HG03354 (cell line): ENCODE results near the gene SLC7A7.
"Not testable (repeated sequence)": the region's sequence is repeated elsewhere in the genome, so short reads cannot be mapped to it uniquely, and the experiment has no call there.

ENCODE experiments used
- ATAC-seq: cut with Tn5 transposase; IDR thresholded peaks from one replicate; pipeline ENCODE4 v1.9.1; 2021; ENCODE audit warnings: mild to moderate bottlenecking; ENCODE audit not compliant: unreplicated experiment, poor library complexity, severe bottlenecking

SLC7A7 gene

DNA sequence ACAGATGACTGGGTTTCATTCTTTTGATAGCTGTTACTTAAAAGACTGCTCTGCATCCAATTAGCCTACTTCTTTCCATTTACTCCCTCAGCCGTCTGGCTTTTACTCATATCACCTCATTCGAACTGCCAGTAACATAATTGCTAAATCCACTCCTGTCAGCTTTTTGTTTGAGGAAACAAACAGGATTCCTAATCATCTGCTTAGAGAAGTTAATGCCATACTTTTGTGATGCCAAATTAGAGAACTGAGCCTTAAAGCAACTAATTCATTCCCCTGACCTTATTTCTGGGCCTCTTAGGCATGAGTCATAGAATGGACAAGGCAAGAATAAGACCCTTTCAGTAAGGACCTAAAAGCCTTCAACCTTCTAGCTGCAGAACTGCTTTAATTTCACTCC lies 45.9 kb downstream of the SLC7A7 start:
- no peak for ATAC-seq

DNA sequence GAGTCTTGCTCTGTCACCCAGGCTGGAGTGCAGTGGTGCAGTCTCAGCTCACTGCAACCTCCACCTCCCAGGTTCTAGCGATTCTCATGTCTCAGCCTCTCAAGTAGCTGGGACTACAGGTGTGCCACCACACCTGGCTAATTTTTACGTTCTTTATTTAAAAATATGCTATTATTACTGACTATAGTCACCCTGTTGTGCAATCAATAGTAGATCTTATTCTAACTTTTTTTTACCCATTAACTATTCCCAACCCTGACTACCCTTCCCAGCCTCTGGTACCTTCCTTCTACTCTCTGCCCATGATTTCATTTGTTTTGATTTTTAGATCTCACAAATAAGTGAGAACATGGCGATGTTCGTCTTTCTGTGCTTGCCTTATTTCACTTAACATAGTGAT lies 46.3 kb downstream of the SLC7A7 start:
- ATAC-seq: no peak

DNA sequence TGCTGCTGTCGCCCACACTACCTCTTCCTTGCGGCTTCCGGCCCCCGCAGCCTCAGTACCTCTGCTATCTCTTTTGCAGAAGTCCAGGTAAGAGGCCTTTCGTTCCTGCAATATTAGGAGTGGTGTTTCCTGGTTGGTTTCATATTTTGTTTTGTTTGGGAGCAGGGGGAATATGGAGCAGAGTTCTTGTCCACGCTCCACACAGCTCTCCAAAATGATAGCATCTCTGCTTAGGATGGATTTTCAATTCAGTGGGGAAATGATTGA lies 48.0 kb downstream of the SLC7A7 start:
- peak; percentile 12 for ATAC-seq

DNA sequence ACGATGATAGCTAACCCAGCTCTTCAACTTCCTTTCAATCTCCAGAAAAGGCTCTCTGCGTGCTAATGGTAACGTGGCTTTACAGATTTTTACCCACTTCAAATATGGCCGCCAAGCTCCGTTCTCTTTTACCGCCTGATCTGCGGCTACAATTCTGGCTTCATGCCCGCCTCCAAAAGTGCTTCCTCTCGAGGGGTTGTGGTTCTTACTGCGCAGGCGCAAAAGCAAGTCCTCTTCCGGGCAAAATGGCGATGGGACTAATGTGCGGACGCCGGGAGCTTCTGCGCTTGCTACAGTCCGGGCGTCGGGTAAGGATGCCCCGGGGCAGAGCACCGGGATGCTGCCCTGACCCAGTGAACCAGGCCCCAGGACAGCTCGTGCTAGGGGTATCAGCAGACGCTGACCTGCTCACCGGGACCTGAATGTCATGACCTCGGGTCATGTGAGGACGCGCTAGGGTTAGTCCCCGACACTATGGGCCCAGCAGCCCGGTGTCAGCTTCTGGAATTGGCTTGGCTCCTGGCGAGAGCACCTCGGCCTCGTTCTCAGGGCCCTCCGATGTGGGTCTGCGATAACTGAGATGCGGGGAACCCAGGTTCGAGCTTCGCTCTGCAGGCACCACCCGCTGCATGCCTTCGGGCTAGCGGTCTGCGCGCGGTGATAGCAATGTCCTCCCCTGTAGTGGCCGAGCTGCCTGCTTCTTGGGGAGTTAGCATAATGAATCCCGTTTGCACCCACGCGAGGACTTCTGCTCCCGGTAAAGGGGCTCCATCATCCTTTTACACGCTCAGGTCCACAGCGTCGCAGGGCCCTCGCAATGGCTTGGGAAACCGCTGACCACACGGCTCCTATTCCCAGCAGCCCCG lies 48.5 kb downstream of the SLC7A7 start, which contains the start of gene OXA1L:
Gene OXA1L (plus strand): TSS at position 232 of the 866 bp plus-strand sequence. CDS start 14 bp downstream, at position 246.
- peak; percentile 87 for ATAC-seq

DNA sequence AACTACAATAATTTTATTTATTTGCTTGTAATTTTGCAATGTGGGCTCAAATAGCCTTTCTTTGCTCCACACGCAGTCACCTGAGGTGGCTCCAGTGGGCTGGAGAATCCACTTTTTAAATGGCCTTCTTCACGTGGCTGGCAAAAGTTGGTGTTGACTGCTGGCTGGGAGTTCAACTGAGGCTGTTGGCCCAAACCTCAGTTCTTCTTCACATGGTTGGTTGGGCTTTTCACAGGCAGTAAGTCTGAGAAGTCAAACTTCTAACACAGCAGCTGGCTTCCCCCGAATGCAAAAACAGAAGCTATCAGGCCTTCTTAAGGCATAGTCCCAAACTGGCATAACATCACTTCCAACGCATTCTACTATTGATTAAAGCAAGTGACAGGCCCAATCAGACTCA lies 50.9 kb downstream of the SLC7A7 start:
- ATAC-seq: no peak

DNA sequence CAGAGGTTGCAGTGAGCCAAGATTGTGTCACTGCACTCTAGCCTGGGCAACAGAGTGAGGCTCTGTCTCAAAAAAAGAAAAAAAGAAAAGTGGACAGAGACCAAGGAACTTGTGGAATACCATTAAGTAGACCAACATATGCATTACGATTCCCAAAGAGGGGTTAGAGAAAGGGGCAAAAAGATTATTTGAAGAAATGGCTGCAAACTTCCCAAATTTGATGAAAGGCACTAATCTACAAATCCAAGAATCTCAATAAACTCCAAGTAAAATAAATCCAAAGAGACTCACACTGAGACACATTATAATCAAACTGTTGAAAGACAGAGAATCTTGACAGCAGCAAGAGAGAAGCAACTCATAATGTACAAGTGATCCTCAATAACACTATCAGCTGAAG lies 53.5 kb downstream of the SLC7A7 start:
- no peak for ATAC-seq

DNA sequence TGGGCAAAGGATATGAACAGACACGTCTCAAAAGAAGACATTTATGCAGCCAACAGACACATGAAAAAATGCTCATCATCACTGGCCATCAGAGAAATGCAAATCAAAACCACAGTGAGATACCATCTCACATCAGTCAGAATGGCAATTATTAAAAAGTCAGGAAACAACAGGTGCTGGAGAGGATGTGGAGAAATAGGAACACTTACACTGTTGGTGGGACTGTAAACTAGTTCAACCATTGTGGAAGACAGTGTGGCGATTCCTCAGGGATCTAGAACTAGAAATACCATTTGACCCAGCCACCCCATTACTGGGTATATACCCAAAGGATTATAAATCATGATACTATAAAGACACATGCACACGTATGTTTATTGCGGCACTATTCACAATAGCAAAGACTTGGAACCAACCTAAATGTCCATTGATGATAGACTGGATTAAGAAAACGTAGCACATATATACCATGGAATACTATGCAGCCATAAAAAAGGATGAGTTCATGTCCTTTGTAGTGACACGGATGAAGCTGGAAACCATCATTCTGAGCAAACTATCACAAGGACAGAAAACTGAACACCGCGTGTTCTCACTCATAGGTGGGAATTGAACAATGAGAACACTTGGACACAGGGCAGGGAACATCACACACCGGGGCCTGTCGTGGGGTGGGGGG lies 57.1 kb downstream of the SLC7A7 start:
- ATAC-seq: not testable (repeated sequence)

DNA sequence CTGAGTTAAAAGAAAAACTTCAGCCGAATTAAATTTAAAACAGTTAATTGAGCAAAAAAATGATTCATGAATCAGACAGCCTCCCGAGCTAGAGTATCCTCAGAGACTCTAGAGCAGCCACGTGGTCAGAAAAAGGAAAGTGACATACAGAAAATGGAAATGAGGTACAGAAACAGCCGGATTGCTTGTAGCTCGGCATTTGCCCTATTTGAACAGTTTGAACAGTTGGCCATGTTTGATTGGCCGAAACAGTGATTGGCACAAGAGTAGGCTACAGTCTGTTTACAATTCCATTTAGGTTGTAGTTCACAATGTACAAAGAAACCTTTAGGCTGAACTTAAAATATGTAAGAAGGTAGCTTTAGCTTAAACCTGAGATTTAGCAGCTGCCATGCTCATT lies 61.6 kb downstream of the SLC7A7 start:
- ATAC-seq: no peak

DNA sequence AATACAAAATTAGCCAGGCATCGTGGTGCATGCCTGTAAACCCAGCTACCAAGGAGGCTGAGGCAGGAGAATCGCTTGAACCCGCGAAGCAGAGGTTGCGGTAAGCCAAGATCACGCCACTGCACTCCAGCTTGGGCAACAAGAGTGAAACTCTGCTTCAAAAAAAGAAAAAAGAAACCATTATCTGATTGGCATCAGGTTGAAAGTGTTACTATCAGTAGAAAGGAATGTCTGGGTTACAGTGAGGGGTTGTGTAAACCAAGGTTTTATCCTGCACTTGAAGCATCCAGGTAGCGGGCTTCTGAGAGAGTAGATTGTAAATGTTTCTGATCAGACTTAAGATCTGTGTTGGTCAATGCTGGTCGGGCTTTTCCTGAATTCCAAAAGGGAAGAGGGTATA lies 62.8 kb downstream of the SLC7A7 start:
- no peak for ATAC-seq

DNA sequence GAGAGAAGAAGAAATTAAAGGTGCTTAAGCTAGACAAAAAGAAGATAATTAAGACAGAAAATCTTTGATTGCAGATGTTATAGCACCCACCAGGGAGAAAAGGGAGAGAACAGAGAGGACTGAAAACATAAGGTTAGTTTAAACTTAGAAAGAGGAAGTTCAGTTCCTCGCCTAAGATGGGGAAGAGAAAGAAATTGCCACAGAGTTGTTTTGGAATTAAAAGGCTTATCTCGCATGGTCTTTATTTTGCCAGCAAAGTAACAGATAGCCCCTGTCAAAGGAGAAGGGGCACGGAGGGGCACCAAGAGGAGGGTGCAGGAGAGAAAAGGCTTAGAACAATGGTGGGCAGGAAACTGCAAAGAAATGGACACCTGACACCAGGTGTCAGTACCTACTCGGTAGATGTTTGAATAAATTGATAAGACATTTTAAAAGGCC lies 66.6 kb downstream of the SLC7A7 start:
- no peak for ATAC-seq

DNA sequence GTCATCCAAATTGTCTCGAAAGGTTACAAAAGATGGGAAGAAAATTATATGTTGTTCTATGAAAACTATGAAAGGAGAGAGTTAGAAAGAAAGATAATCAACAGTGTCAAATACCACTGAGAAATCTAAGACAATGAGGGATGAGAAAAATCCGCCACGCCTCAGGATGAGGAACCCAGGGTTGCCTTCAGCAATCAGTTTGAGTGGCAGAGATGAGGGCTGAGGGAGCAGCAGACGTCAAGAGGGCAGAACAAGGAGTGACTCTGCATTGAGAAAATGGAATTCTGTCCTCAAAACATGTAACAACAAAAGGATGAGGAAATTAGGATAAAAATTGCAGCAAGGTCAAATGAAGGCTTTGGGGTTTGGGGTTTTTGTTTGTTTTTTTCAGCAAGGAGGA lies 67.0 kb downstream of the SLC7A7 start:
- no peak for ATAC-seq

DNA sequence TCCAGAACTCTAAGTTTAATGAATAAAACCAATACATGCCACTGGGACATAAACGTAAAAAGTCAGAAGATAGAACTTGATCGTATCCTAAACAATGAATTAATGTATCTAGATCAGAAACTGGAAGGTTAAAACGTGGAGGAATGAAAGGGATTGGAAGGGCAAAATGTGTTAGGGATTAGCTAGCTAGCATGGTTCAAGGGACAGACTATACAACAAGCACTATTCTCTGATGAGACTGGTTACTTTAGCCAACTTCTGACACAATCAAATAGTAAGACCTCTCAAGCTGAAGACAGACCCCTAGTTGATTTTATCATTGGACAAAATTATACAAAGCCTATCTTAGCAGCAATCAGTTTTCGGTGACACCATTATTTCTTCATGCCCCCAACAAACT lies 67.5 kb downstream of the SLC7A7 start:
- no peak for ATAC-seq

DNA sequence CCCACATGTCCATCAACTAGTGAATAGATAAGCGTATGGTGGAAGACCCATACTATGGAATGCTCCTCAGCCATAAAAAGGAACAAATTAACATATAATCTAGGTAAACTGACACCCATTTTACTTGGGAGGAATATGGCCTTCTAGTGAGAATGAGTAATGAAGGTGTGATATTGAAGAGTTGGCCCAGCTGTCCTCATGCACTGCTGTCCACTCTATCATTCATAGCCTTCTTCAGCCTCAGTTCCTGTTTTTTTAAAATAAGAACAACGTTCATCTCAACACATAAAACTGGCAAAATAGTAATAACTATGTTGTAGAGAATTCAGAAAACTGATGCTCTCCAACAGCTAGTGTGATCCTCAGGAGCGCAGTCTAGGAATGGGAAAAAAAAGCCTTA lies 75.2 kb downstream of the SLC7A7 start:
- ATAC-seq: no peak

DNA sequence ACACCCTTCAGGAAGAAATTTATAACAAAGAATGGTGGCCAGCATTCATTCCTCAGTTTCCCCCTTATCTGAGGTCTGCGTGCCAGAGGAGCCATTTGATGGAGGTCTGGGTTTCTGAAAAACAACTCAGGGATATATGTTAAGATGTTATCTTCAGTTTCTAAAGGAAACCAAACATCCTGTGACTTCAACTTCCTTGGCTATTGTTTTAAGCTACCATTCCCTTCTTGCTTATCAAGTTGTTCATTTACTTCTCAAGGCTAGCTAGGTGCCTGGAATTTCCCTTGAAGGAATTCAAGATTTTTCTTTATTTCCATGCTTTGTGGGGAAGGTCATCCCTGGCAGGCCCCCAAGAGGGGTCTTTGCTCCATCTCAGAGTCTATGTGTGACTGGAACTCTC lies 75.8 kb downstream of the SLC7A7 start:
- ATAC-seq: no peak

DNA sequence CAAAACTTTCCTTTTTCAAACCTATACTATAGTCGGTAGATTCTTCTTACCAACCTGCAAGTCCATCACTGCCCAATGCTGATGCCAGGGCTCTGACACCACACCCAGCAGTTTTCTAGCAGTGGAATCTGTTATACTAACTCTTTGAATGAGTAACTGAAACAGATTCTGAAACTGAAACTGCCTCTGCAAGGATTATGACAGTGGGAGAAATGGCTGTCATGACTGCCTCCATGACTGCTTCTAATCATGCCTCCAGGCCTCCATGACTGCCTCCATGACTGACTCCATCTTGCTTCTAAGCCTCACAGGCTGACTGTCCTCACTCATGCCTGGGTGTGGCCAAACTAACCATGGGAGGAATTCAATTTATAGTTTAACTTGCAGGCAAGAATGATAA lies 78.2 kb downstream of the SLC7A7 start:
- ATAC-seq: peak; percentile 82

DNA sequence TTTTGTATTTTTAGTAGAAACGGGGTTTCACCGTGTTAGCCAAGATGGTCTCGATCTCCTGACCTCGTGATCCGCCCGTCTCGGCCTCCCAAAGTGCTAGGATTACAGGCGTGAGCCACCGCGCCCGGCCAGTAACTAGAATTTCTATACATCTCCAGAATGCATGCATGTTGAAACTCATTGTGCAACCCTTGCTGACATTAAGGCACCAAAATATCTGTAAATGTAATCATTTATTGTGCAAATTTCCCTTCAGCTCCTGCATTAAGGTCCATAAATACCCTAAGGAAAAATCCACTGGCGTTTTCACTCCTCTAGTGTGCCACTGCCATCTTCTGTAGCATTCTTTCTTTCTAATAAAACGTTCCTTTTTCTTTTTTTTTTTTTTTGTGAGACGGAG lies 78.9 kb downstream of the SLC7A7 start:
- not testable (repeated sequence) for ATAC-seq

DNA sequence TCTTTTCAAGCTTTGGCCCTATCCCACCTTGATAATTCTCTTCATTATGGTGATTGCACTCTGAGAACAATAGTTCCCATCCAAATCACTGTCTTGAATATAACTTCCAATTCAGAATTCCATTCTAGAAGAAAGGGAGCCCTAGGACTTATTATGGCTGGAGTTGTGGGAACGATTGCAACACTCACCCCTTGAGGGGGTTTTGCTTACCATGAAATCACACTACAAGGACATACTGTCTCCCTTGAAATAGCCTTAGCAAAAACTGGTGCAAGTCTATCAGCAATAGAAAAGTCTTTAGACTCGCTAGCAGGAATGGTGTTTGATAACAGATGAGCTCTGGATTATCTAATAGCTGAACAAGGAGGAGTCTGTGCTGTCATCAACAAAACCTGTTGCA lies 80.1 kb downstream of the SLC7A7 start:
- ATAC-seq: no peak

DNA sequence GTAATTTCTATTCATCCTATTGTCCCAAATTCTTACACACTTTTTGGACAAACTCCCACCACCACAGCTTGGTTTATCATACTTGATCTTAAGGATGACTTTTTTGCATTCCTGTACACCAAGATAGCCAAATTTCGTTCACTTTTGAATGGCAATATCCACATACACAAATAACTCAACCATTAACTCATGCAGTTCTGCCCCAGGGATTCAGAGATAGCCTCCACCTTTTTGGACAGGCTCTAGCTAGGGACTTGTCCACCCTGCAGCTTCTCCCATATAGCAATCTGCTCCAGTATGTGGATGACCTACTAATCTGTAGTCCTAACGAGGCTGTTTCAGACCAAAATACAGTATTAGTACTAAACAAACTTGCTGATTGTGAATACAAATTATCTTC lies 81.4 kb downstream of the SLC7A7 start:
- ATAC-seq: no peak

DNA sequence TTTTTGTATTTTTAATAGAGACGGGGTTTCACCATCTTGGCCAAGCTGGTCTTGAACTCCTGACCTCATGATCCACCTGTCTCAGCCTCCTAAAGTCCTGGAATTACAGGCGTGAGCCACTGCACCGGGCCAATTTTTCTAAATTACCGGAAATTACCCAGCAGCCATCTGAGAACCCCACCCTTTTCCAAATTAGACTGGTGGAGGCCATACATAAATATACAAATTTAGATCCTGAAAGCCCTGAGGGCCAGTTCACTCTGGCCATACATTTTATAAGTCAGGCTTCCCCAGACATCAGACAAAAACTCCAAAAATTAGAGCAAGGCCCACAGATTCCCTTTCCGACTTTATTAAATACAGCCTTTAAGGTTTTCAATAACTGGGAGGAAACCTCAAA lies 83.2 kb downstream of the SLC7A7 start:
- ATAC-seq: not testable (repeated sequence)

DNA sequence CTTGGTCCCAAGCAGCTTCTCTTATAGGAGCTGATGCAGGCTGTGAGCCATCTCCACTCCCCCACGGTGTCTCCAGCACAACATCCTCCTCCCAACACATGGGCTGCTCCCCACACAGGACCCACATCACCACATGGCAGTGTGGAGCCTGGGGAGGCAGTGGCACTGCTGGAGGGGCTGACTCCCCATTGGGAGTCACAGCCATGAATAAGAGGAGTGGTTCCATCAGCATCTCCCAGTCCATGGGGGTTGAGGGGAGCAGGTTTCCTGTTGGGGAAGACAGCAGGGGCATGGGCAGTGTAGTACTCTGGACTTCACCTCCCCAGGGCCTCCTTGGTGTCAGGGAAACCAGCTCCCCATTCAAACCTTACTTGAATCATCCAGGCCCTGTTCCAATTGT lies 89.2 kb downstream of the SLC7A7 start:
- no peak for ATAC-seq

DNA sequence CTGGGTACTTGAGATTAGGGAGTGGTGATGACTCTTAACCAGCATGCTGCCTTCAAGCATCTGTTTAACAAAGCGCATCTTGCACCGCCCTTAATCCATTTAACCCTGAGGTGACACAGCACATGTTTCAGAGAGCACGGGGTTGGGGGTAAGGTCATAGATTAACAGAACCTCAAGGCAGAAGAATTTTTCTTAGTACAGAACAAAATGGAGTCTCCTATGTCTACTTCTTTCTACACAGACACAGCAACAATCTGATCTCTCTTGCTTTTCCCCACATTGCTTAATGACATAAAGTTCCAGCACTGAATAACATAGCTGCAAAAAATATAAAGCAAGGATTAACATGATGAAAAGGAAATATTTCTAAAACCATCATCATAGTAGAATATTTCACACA lies 89.9 kb downstream of the SLC7A7 start:
- ATAC-seq: not testable (repeated sequence)
